ENCODE data around the gene UBAC2. TPM values are rescaled to one million over a fixed set of nuclear protein-coding genes. Genes with fewer than 3 reads are reported as not detected.

The UBAC2 gene
- total and polyA plus RNA-seq, 2 of the 8 experiments (the other 6 are each of a cell fraction or from before 2014, with no cell fraction given) = 75.9 to 76.9 TPM

GRCh38 chr13:99382428-99383133 lies 181.9 kb downstream of the UBAC2 start:
- Histone ChIP-seq H3K79me2 (ENCODE audit: control insufficient read depth in 1 of 2, insufficient read depth in 2 of 2, low read length in 2 of 2) (no peaks in the 10 kb centered on the region), H2BK12ac (ENCODE audit: low read depth, low read length) (no peak overlapping the region), H3K4ac (replicated peaks; ENCODE audit: insufficient read length, low read depth, low read length) (no peak overlapping the region), H3K23ac (ENCODE audit: insufficient read length) (no peak overlapping the region), H3K9me3 (ENCODE audit: insufficient read depth in 2 of 2, low read depth in 1 of 2, low read length in 1 of 2) (no peaks in the 10 kb centered on the region), H3K79me1 (ENCODE audit: low read depth, low read length) (no peaks in the 10 kb centered on the region), H2BK5ac (ENCODE audit: low read depth, low read length) (no peak overlapping the region), H3K56ac (replicated peaks; ENCODE audit: insufficient read length, low read depth, low read length) (no peak overlapping the region), H3K23me2 (ENCODE audit: low read depth, low read length) (no peaks in the 10 kb centered on the region), H3K14ac (ENCODE audit: insufficient read length) (no peak overlapping the region), H3K9ac (replicated peaks in 1 of 4; ENCODE audit: extremely low read depth in 1 of 4, low read depth in 3 of 4, low read length in 3 of 4) (no peak overlapping the region), H4K8ac (ENCODE audit: extremely low read depth, insufficient read depth, low read length) (no peak overlapping the region), H2BK120ac (replicated peaks; ENCODE audit: low read depth, low read length) (no peak overlapping the region), H3K4me2 (ENCODE audit: insufficient read depth in 1 of 2, low read depth in 2 of 2, low read length in 2 of 2) (no peak overlapping the region), H4K91ac (replicated peaks; ENCODE audit: insufficient read length, low read length) (no peak overlapping the region), H3K27me3 (replicated peaks in 1 of 4; ENCODE audit: control insufficient read depth in 3 of 4, extremely low read depth in 1 of 4, insufficient read depth in 3 of 4, low read length in 3 of 4) (no peaks in the 10 kb centered on the region), H4K20me1 (replicated peaks in 1 of 2; ENCODE audit: control insufficient read depth in 1 of 2, insufficient read depth in 2 of 2, low read length in 2 of 2) (no peaks in the 10 kb centered on the region), H3K27ac (ENCODE audit: low read depth, low read length) (no peak overlapping the region), H3K4me3 (ENCODE audit: extremely low read depth in 1 of 4, insufficient read depth in 2 of 4, low read depth in 3 of 4, low read length in 4 of 4) (no peak overlapping the region), H2BK20ac (ENCODE audit: low read length) (no peak overlapping the region), H4K5ac (ENCODE audit: insufficient read length, low read depth, low read length) (no peak overlapping the region), H2AK5ac (ENCODE audit: low read depth, low read length) (no peak overlapping the region; the same call in 1 of the 2 replicates), H3K36me3 (ENCODE audit: control insufficient read depth in 2 of 4, insufficient read depth in 4 of 4, low read length in 3 of 4) (peaks cover 0 to 5% (median 0%) of the 10 kb centered on the region in 4 experiments; a peak in 1 of 8 replicates), H3K4me1 (replicated peaks in 1 of 4; ENCODE audit: control insufficient read depth in 3 of 4, insufficient read depth in 4 of 4, low read length in 3 of 4) (peaks cover 2 to 19% (median 10%) of the 10 kb centered on the region in 4 experiments), H2BK15ac (ENCODE audit: low read length) (no peak overlapping the region), H2AFZ (ENCODE audit: low read length) (no peak overlapping the region), H3K18ac (ENCODE audit: extremely low read depth, low read length) (no peak overlapping the region)
- 87% methylated on average over 9 of the region's 9 CpGs; no CpG with 5 or more reads in 1 of the 2 experiments for WGBS, 2 experiments (ENCODE audit: extremely low coverage in 1 of 2, insufficient coverage in 1 of 2, insufficient read length in 1 of 2, insufficient replicate concordance in 2 of 2, low coverage in 1 of 2, low lambda C conversion rate in 2 of 2, missing lambda C conversion rate in 1 of 2)
- CTCF ChIA-PET (ENCODE audit: partially characterized antibody) = interaction anchor here (0.6 to 16.2 kb wide), 14 partner anchors 7 to 391 kb away, joined by 3 to 227 read pairs (median 5); no protein-coding TSS in a partner anchor
- no peak for FAIRE-seq
- peak in 1 of 2 experiments; percentile 37 for DNase-seq (ENCODE audit: low read depth in 1 of 2, low spot score in 2 of 2)
- POLR2A ChIA-PET (ENCODE audit: partially characterized antibody) = interaction anchor here (2.1 kb wide), 1 partner anchor 9 kb away, joined by 4 read pairs; no protein-coding TSS in a partner anchor
- TF ChIP-seq, protein P1, sequence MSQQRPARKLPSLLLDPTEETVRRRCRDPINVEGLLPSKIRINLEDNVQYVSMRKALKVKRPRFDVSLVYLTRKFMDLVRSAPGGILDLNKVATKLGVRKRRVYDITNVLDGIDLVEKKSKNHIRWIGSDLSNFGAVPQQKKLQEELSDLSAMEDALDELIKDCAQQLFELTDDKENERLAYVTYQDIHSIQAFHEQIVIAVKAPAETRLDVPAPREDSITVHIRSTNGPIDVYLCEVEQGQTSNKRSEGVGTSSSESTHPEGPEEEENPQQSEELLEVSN (IDR thresholded peaks at IDR 0.05) = no peak
- TF ChIP-seq ASH2L (IDR thresholded peaks at IDR 0.05; ENCODE audit: low read length) (no peak), SP4 (IDR thresholded peaks at IDR 0.05; ENCODE audit: low read length) (no peak), EZH2 (IDR thresholded peaks at IDR 0.05; ENCODE audit: low read depth, low read length, severe bottlenecking) (no peak), KDM5A (IDR thresholded peaks at IDR 0.05; ENCODE audit: low read length) (no peak)
